ENCODE data around the gene DCXR. TPM values are rescaled to one million over a fixed set of nuclear protein-coding genes. Genes with fewer than 3 reads are reported as not detected.

The DCXR gene
- total and polyA plus RNA-seq, 2 of the 13 experiments (the other 11 are each of a cell fraction or from before 2014, with no cell fraction given): 287 to 311 TPM

DNA sequence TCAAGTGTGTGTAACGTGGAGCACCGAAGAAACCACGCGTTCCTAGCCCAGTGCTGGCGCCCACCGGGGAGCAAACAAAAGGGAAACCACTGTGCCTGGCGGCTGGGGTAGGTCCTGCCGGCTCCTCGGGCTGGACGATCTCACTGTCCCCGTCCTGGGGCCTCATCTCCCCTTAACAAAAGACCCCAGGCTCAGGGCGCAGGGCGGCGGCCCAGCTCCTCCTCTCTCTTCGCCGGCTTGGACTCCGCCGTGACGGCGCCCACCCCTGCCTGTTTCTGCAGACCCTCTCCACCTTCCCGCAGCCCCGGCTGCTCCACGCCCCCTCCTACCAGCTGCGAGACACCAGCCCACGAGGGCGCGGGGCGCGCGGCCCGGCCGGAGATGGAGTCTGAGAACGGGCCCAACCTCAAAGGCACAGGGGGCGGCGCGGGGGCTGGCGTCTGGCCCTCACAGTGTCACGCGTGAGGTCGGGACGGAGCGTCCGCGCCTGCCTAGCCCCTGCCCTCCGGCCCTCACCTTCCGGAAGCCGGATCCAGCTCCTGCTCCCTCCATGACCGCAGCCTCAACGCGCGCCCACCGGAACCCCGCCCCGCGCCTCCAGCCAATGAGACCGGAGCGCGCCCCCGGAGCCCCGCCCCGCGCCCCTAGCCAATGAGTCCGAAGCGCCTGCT is 15.1 kb downstream of the DCXR start, which contains the start of gene CENPX (continued):
- TF ChIP-seq, protein P1, sequence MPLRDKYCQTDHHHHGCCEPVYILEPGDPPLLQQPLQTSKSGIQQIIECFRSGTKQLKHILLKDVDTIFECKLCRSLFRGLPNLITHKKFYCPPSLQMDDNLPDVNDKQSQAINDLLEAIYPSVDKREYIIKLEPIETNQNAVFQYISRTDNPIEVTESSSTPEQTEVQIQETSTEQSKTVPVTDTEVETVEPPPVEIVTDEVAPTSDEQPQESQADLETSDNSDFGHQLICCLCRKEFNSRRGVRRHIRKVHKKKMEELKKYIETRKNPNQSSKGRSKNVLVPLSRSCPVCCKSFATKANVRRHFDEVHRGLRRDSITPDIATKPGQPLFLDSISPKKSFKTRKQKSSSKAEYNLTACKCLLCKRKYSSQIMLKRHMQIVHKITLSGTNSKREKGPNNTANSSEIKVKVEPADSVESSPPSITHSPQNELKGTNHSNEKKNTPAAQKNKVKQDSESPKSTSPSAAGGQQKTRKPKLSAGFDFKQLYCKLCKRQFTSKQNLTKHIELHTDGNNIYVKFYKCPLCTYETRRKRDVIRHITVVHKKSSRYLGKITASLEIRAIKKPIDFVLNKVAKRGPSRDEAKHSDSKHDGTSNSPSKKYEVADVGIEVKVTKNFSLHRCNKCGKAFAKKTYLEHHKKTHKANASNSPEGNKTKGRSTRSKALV (CRISPR knock-in tag; IDR thresholded peaks at IDR 0.05): no peak
- TF ChIP-seq, protein P2, sequence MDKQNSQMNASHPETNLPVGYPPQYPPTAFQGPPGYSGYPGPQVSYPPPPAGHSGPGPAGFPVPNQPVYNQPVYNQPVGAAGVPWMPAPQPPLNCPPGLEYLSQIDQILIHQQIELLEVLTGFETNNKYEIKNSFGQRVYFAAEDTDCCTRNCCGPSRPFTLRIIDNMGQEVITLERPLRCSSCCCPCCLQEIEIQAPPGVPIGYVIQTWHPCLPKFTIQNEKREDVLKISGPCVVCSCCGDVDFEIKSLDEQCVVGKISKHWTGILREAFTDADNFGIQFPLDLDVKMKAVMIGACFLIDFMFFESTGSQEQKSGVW (CRISPR knock-in tag; IDR thresholded peaks at IDR 0.05; ENCODE audit: borderline replicate concordance): no peak
- peak; percentile 7; the same call in 1 of the 2 replicates for TF ChIP-seq BCL6 (CRISPR knock-in tag; IDR thresholded peaks at IDR 0.05)
- TF ChIP-seq SRSF1 (optimal IDR thresholded peaks at IDR 0.05; ENCODE audit: low read depth, low read length): no peak
- TF ChIP-seq SP1 (IDR thresholded peaks at IDR 0.05): no peak
- no peak for TF ChIP-seq SP1 (CRISPR knock-in tag; IDR thresholded peaks at IDR 0.05)
- TF ChIP-seq HHEX (CRISPR knock-in tag; IDR thresholded peaks at IDR 0.05): no peak
- TF ChIP-seq ZMYM4 (CRISPR knock-in tag; IDR thresholded peaks at IDR 0.05): no peak
- TF ChIP-seq ARID2 (CRISPR knock-in tag; IDR thresholded peaks at IDR 0.05; ENCODE audit: borderline replicate concordance): 0 out of 2 replicates have a peak, but pooled peaks have one; percentile 72
- no peak for TF ChIP-seq ZSCAN22 (CRISPR knock-in tag; IDR thresholded peaks at IDR 0.05)
- TF ChIP-seq HNRNPK (IDR thresholded peaks at IDR 0.05; ENCODE audit: low read depth, low read length, poor library complexity, severe bottlenecking): peak; percentile 91
- peak; percentile 85; the same call in 1 of the 2 replicates for TF ChIP-seq ZNF550 (CRISPR knock-in tag; IDR thresholded peaks at IDR 0.05; ENCODE audit: borderline replicate concordance)
- 0 out of 2 replicates have a peak, but pooled peaks have one; percentile 73 for TF ChIP-seq WIZ (CRISPR knock-in tag; IDR thresholded peaks at IDR 0.05)
- TF ChIP-seq ZBTB42 (CRISPR knock-in tag; IDR thresholded peaks at IDR 0.05): no peak
- TF ChIP-seq, protein P3, sequence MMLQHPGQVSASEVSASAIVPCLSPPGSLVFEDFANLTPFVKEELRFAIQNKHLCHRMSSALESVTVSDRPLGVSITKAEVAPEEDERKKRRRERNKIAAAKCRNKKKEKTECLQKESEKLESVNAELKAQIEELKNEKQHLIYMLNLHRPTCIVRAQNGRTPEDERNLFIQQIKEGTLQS (CRISPR knock-in tag; IDR thresholded peaks at IDR 0.05): 0 out of 2 replicates have a peak, but pooled peaks have one; percentile 49
- TF ChIP-seq MIXL1 (CRISPR knock-in tag; IDR thresholded peaks at IDR 0.05): no peak
- no peak for TF ChIP-seq KLF6 (CRISPR knock-in tag; IDR thresholded peaks at IDR 0.05)
- no peak; the same call in 1 of the 2 replicates for TF ChIP-seq ZKSCAN8 (CRISPR knock-in tag; IDR thresholded peaks at IDR 0.05; ENCODE audit: borderline replicate concordance)
- TF ChIP-seq ZBTB21 (CRISPR knock-in tag; IDR thresholded peaks at IDR 0.05): peak; percentile 15; the same call in 1 of the 2 replicates
- no peak for TF ChIP-seq FOSL1 (CRISPR knock-in tag; IDR thresholded peaks at IDR 0.05; ENCODE audit: borderline replicate concordance)
- TF ChIP-seq JUND (CRISPR knock-in tag; IDR thresholded peaks at IDR 0.05): no peak
- 0 out of 2 replicates have a peak, but pooled peaks have one; percentile 57 for TF ChIP-seq ZFP82 (CRISPR knock-in tag; IDR thresholded peaks at IDR 0.05; ENCODE audit: borderline replicate concordance)
- TF ChIP-seq HNF4A (CRISPR knock-in tag; IDR thresholded peaks at IDR 0.05): no peak
- TF ChIP-seq, protein P4, sequence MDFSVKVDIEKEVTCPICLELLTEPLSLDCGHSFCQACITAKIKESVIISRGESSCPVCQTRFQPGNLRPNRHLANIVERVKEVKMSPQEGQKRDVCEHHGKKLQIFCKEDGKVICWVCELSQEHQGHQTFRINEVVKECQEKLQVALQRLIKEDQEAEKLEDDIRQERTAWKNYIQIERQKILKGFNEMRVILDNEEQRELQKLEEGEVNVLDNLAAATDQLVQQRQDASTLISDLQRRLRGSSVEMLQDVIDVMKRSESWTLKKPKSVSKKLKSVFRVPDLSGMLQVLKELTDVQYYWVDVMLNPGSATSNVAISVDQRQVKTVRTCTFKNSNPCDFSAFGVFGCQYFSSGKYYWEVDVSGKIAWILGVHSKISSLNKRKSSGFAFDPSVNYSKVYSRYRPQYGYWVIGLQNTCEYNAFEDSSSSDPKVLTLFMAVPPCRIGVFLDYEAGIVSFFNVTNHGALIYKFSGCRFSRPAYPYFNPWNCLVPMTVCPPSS (IDR thresholded peaks at IDR 0.05): no peak
- no peak for TF ChIP-seq RFX1 (IDR thresholded peaks at IDR 0.05)
- TF ChIP-seq, protein P5, sequence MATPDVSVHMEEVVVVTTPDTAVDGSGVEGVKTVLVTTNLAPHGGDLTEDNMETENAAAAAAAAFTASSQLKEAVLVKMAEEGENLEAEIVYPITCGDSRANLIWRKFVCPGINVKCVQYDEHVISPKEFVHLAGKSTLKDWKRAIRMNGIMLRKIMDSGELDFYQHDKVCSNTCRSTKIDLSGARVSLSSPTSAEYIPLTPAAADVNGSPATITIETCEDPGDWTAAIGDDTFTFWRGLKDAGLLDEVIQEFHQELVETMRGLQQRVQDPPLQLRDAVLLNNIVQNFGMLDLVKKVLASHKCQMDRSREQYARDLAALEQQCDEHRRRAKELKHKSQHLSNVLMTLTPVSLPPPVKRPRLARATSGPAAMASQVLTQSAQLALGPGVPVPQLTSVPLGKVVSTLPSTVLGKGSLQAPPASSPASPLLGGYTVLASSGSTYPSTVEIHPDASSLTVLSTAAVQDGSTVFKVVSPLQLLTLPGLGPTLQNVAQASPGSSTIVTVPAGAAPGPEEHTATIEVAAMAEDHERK (CRISPR knock-in tag; IDR thresholded peaks at IDR 0.05; ENCODE audit: low read depth): no peak
- TF ChIP-seq JUNB (CRISPR knock-in tag; IDR thresholded peaks at IDR 0.05; ENCODE audit: borderline replicate concordance): no peak
